Naive thymus-derived CD4-positive, alpha-beta T cell (primary cell): ENCODE results near the gene GTF3C2. TPM values are rescaled to one million over a fixed set of nuclear protein-coding genes. Genes with fewer than 3 reads are reported as not detected.
A peak's percentile ranks its signal among the peaks of the same experiment; 100 is the strongest.
"Not testable (repeated sequence)": the region's sequence is repeated elsewhere in the genome, so short reads cannot be mapped to it uniquely, and the experiment has no call there.

Source experiments
- ATAC-seq: fragments of 150-1000 bp; cut with Tn5 transposase; 2 replicates; pipeline ENCODE4 v1.10.0; 2021; ENCODE audit warnings: mild to moderate bottlenecking, moderate library complexity
- CTCF ChIA-PET: fragments of 350-600 bp; sonication (Branson Sonifier 250); formaldehyde crosslinking; loops from one replicate; lab custom pipeline; 2021; ENCODE audit warnings: antibody characterized with exemption; lab: Charles Lee
- POLR2A ChIA-PET: fragments of 350-600 bp; sonication (Branson Sonifier 250); formaldehyde crosslinking; loops from one replicate; lab custom pipeline; 2021; ENCODE audit warnings: antibody characterized with exemption, inconsistent platforms; lab: Charles Lee
- DNase-seq, 9 donors: peaks; one replicate each; pipeline versions ENCODE4 v3.0.0 to v3.0.0-alpha.2; 2020 to 2022; ENCODE audit warnings: mixed read lengths in 1 of 9
- H3K27ac ChIP-seq: one replicate; pipeline ENCODE4 v1.7.0; 2013; ENCODE audit warnings: mild to moderate bottlenecking, low read depth, low read length, moderate library complexity
- H3K27me3 ChIP-seq, 2 donors: one replicate each; pipeline ENCODE4 v1.7.0; 2013; ENCODE audit warnings: low read length in 2 of 2, mild to moderate bottlenecking in 2 of 2, moderate library complexity in 2 of 2; ENCODE audit not compliant: control insufficient read depth in 2 of 2, insufficient read depth in 2 of 2
- H3K36me3 ChIP-seq, 3 experiments: 1 replicate in 2 of 3; 2 replicates in 1 of 3; pipeline ENCODE4 v1.7.0; 2013; ENCODE audit warnings: low read length in 3 of 3, mild to moderate bottlenecking in 3 of 3, moderate library complexity in 1 of 3; ENCODE audit not compliant: insufficient read depth in 3 of 3, control insufficient read depth in 2 of 3
- H3K4me1 ChIP-seq, 2 donors: one replicate each; pipeline ENCODE4 v1.7.0; 2013; ENCODE audit warnings: low read length in 2 of 2, mild to moderate bottlenecking in 2 of 2, moderate library complexity in 1 of 2; ENCODE audit not compliant: control insufficient read depth in 2 of 2, insufficient read depth in 2 of 2
- H3K4me3 ChIP-seq: 2 replicates; pipeline ENCODE4 v1.7.0; 2013; ENCODE audit warnings: mild to moderate bottlenecking, low read length
- H3K9me3 ChIP-seq, 3 experiments: 1 replicate in 2 of 3; 2 replicates in 1 of 3; pipeline ENCODE4 v1.7.0; 2013; ENCODE audit warnings: low read length in 3 of 3; ENCODE audit not compliant: control insufficient read depth in 2 of 3
- H3K27ac Mint-ChIP-seq, 9 donors: one replicate each; pipeline ENCODE4 v1.8.0; 2020 to 2022; ENCODE audit warnings: mixed read lengths in 9 of 9, mild to moderate bottlenecking in 8 of 9, moderate library complexity in 5 of 9, inconsistent platforms in 2 of 9
- H3K27me3 Mint-ChIP-seq, 5 donors: one replicate each; pipeline ENCODE4 v1.8.0; 2021 to 2022; ENCODE audit warnings: mixed read lengths in 5 of 5, mild to moderate bottlenecking in 1 of 5
- H3K36me3 Mint-ChIP-seq, 5 donors: one replicate each; pipeline ENCODE4 v1.8.0; 2020 to 2022; ENCODE audit warnings: mixed read lengths in 5 of 5, mild to moderate bottlenecking in 3 of 5, inconsistent platforms in 1 of 5
- H3K4me1 Mint-ChIP-seq, 7 donors: one replicate each; pipeline ENCODE4 v1.8.0; 2020 to 2022; ENCODE audit warnings: mixed read lengths in 7 of 7, mild to moderate bottlenecking in 3 of 7, inconsistent platforms in 1 of 7
- H3K4me3 Mint-ChIP-seq, 10 donors: one replicate each; pipeline ENCODE4 v1.8.0; 2020 to 2022; ENCODE audit warnings: mild to moderate bottlenecking in 10 of 10, mixed read lengths in 10 of 10, moderate library complexity in 6 of 10, inconsistent platforms in 2 of 10
- H3K9me3 Mint-ChIP-seq, 11 donors: one replicate each; pipeline ENCODE4 v1.8.0; 2020 to 2022; ENCODE audit warnings: mixed read lengths in 11 of 11, mild to moderate bottlenecking in 4 of 11, inconsistent platforms in 1 of 11, moderate library complexity in 1 of 11
- intact Hi-C, 2 donors: fragments of 100-400 bp; cut with micrococcal nuclease; formaldehyde crosslinking; loops; one replicate each; pipeline ENCODE4 v1.15.1; 2023
- polyA plus RNA-seq, 2 donors: library from polyadenylated mRNA; unstranded; fragments of 300-500 nt; fragmentation: Illumina TruSeq; gene quantifications; one replicate each; pipeline ENCODE4 v1.2.3, GENCODE V29; 2021
- total RNA-seq, 6 experiments: library from RNA in 5 of 6; stranded (reverse) in 5 of 6; gene quantifications; 1 replicate in 5 of 6; 2 replicates in 1 of 6; pipeline ENCODE4 v1.2.3 and lab custom pipeline; 2021 to 2026

GTF3C2 gene
- total and polyA plus RNA-seq, 7 experiments from 2014 or later: 26.6 to 106 (median 77.9) TPM

DNA sequence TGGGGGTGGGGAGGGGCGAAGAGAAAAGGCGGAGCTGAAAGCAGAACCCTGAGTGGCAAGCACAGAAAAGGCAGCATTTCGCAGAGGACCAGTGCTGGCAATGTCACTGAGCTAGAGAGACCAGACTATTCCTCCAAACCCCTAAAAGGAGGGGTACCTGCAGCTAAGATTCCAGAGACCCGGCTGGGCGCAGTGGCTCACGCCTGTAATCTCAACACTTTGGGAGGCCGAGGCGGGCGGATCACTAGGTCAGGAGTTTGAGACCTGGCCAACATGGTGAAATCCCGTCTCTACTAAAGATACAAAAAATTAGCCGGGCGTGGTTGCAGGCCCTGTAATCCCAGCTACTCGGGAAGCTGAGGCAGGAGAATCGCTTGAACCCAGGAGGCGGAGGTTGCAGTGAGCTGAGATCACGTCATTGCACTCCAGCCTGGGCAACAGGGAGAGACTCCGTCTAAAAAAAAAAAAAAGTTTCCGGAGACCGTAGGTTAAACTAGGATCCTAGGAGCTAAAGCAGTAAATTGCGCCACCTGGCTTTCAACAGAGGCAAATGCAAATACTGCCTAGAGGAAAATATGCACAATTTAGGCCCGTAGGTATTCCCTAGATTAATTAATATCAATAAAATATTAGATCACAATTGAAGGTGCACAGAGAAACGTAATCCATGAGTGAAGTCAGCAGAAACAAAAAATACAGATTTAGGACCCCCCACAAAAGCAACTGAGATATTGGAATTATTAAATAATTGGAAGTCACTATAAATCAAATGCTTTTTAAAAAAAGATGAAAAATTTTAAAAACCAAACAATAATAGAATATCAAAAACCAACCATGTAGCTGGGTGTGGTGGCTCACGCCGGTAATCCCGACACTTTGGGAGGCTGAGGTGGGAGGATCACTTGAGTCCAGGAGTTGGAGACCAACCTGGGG, 53.2 kb downstream of the GTF3C2 start:
- POLR2A ChIA-PET: interaction anchor here (0.6 to 1.8 kb wide), 4 partner anchors 19 to 525 kb away, joined by 3 to 11 read pairs (median 4); partner anchors contain the start of gene MPV17
- Mint-ChIP-seq H3K4me3 (peak overlapping the region; percentile 67 to 85 (median 80)), H3K27ac (peak overlapping the region in 7 of 9 donors; percentile 18 to 83 (median 54)), H3K9me3 (no peaks in the 10 kb centered on the region), H3K4me1 (peaks cover 0 to 11% (median 9%) of the 10 kb centered on the region in 7 donors), H3K27me3 (peaks cover 13 to 34% (median 19%) of the 10 kb centered on the region in 5 donors), H3K36me3 (peaks cover 0 to under 1% (median 0%) of the 10 kb centered on the region in 5 donors)
- CTCF ChIA-PET: interaction anchor here (0.6 to 2.3 kb wide), 31 partner anchors 10 to 1181 kb away, joined by 3 to 18 read pairs (median 4); partner anchors contain the start of genes MPV17 and TRIM54
- H3K36me3 ChIP-seq: no peaks in the 10 kb centered on the region
- peak in 8 of 9 donors; percentile 32 to 62 (median 54) for DNase-seq
- intact Hi-C loops: loop anchor here (1.0 to 10.0 kb wide), 9 partner anchors 23 to 459 kb away; partner anchors contain the start of genes DPYSL5 (in 1 of the 2), EIF2B4 (in 1 of the 2), SLC30A3 (in 1 of the 2) and SNX17 (in 1 of the 2)
- peaks cover 0 to 6% of the 10 kb centered on the region in 2 donors for H3K4me1 ChIP-seq
- peak overlapping the region; percentile 42 for H3K27ac ChIP-seq
- peaks cover 0 to 6% of the 10 kb centered on the region in 2 donors for H3K27me3 ChIP-seq
- H3K4me3 ChIP-seq: peak overlapping the region; percentile 43
- no peaks in the 10 kb centered on the region for H3K9me3 ChIP-seq
- ATAC-seq: peak; percentile 76

DNA sequence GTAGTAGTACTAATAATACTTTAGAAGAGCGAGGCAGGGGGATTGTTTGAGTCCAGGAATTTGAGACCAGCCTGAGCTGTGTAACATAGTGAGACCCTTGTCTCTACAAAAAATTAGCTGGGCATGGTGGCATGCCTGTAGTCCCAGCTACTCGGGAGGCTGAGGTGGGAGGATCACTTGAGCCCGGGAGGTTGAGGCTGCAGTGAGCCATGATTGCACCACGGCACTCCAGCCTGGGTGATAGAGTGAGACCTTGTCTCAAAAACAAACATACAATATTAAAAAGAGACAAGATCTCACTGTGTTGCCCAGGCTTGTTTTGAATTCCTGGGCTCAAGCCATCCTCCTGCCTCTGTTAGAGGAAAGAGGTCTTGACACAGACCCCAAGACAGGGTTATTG, 56.0 kb downstream of the GTF3C2 start:
- H3K9me3 ChIP-seq, H3K36me3 ChIP-seq, POLR2A ChIA-PET, H3K27ac Mint-ChIP-seq, ATAC-seq, H3K27me3 ChIP-seq, H3K36me3 Mint-ChIP-seq, DNase-seq, H3K4me3 ChIP-seq, H3K4me1 ChIP-seq, H3K4me1 Mint-ChIP-seq, H3K4me3 Mint-ChIP-seq, H3K9me3 Mint-ChIP-seq, H3K27ac ChIP-seq: not testable (repeated sequence)
- intact Hi-C loops: loop anchor here in 1 of 2 donors (5.0 to 10.0 kb wide), 2 partner anchors 38 to 456 kb away; partner anchors contain the start of genes DPYSL5 and SLC30A3
- CTCF ChIA-PET: interaction anchor here (1.7 kb wide), 1 partner anchor 23 kb away, joined by 6 read pairs; the partner anchor contains the start of gene MPV17
- peaks cover 14 to 26% (median 17%) of the 10 kb centered on the region in 5 donors for H3K27me3 Mint-ChIP-seq

DNA sequence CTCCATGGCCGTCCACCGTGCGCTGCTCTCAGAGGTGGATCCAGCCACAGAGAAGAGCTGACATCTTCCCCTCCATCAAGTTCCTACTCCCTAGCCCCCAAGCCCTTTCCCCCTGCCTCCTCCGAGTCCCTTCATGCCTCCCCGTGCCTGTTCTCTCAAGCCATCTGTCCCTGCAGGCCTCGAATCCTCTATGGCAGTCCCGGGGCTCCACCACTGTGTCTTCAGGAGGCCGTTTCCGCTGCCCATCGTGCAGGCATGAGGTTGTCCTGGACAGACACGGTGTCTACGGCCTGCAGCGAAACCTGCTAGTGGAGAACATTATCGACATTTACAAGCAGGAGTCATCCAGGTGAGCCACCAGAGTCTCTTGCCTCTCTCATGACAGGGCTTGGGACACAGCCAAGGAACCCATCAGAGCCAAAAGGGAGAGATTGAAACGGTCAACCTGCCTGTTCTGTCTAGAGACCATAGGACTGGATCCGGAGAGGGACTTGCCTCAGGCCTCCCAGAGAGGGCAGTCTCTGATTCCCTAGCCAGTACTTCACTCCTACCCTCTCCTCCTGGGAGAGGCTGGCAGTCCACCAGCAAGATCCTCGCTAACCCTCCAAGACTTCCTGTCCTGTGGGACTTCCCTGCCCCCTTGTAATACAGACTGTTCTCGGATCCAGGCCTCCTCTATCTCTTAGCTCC, 58.0 kb downstream of the GTF3C2 start:
- Histone ChIP-seq H3K27ac (no peak overlapping the region), H3K4me1 (no peaks in the 10 kb centered on the region), H3K4me3 (no peak overlapping the region), H3K27me3 (no peaks in the 10 kb centered on the region), H3K9me3 (no peaks in the 10 kb centered on the region), H3K36me3 (no peaks in the 10 kb centered on the region)
- CTCF ChIA-PET: interaction anchor here (0.7 kb wide), 1 partner anchor 281 kb away, joined by 3 read pairs; no protein-coding TSS in a partner anchor
- Mint-ChIP-seq H3K9me3 (no peaks in the 10 kb centered on the region), H3K27me3 (peaks cover 3 to 12% (median 5%) of the 10 kb centered on the region in 5 donors), H3K27ac (no peak overlapping the region), H3K4me3 (no peak overlapping the region), H3K36me3 (no peaks in the 10 kb centered on the region), H3K4me1 (peaks cover 0 to 6% (median 5%) of the 10 kb centered on the region in 7 donors)
- DNase-seq (no peak), ATAC-seq (no peak)
- intact Hi-C loops: no loop called here
- POLR2A ChIA-PET: no interaction called here

DNA sequence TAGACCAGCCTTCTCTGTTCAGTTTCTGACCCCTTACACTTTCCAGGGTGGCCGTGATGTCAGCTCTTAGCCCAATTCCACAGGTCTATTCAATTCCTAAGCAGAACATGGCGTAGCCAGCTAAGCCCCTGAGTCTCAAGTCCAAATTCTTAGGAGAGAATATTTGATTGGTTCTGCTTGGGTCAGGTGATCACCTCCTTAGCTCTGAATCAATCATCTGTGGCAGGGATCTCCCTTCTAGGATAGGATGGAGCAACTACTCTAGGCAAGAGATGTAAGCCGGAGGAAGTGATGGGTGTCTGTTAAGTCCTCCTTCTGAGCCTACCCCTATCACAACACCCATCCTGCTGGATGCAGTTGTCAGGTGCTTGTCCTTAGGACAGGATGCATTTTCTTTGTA, 59.4 kb downstream of the GTF3C2 start:
- H3K27me3 Mint-ChIP-seq: peaks cover 4 to 19% (median 13%) of the 10 kb centered on the region in 5 donors

DNA sequence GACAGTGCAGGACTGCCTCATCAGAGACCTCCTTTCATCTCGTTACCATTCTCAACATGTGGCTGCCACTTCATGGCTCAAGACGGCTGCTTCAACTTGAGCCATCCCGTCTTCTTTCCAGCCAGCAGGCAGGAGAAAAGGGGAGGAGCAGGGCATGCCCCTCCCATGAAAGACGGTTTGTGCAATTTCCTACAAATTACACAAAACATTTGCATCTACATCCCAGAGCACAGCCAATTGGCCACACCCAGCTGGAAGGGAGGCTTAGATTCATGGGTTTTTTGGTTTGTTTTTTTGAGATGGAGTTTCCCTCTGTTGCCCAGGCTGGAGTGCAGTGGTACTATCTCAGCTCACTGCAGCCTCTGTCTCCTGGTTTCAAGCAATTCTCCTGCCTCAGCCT, 60.1 kb downstream of the GTF3C2 start:
- peaks cover 4 to 25% (median 17%) of the 10 kb centered on the region in 5 donors for H3K27me3 Mint-ChIP-seq
- no peaks in the 10 kb centered on the region for H3K27me3 ChIP-seq
- ChIA-PET POLR2A (no interaction called here), CTCF (no interaction called here)
- no peaks in the 10 kb centered on the region for H3K36me3 Mint-ChIP-seq
- no peaks in the 10 kb centered on the region for H3K4me1 ChIP-seq
- no peaks in the 10 kb centered on the region for H3K36me3 ChIP-seq
- ATAC-seq (peak; percentile 49), DNase-seq (no peak)
- H3K4me3 ChIP-seq: no peak overlapping the region
- intact Hi-C loops: no loop called here
- no peaks in the 10 kb centered on the region for H3K9me3 ChIP-seq
- H3K27ac ChIP-seq: no peak overlapping the region
- no peak overlapping the region for H3K27ac Mint-ChIP-seq
- no peaks in the 10 kb centered on the region for H3K9me3 Mint-ChIP-seq
- peaks cover 0 to 2% (median 0%) of the 10 kb centered on the region in 7 donors for H3K4me1 Mint-ChIP-seq
- H3K4me3 Mint-ChIP-seq: no peak overlapping the region

More for the DNA sequence above, 59.4 kb downstream of the GTF3C2 start:
- ATAC-seq (no peak), DNase-seq (no peak)
- Mint-ChIP-seq H3K9me3 (no peaks in the 10 kb centered on the region), H3K36me3 (no peaks in the 10 kb centered on the region), H3K27ac (no peak overlapping the region), H3K4me3 (no peak overlapping the region), H3K4me1 (peaks cover 0 to 2% (median 0%) of the 10 kb centered on the region in 7 donors)
- Histone ChIP-seq H3K27me3 (no peaks in the 10 kb centered on the region), H3K4me3 (no peak overlapping the region), H3K9me3 (no peaks in the 10 kb centered on the region), H3K4me1 (no peaks in the 10 kb centered on the region), H3K27ac (no peak overlapping the region), H3K36me3 (no peaks in the 10 kb centered on the region)
- POLR2A ChIA-PET: no interaction called here
- CTCF ChIA-PET: interaction anchor here (1.2 kb wide), 1 partner anchor 55 kb away, joined by 3 read pairs; no protein-coding TSS in a partner anchor
- intact Hi-C loops: no loop called here

DNA sequence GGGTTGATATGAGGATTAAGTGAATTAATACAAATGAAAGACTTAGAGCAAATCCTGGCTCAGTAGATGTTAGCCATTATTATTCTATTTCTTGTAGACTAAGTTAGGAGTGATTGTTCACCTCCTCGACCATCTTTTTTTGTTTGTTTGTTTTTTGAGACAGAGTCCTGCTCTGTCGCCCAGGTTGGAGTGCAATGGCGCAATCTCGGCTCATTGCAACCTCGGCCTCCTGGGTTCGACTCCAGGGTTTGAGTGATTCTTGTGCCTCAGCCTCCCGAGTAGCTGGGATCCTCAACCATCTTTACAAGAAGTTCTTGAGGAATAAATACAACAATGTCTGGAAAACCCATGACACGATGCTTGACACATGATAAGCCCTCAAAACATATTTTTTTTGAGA, 61.6 kb downstream of the GTF3C2 start:
- Histone ChIP-seq H3K36me3 (no peaks in the 10 kb centered on the region), H3K4me3 (no peak overlapping the region), H3K27ac (no peak overlapping the region), H3K27me3 (no peaks in the 10 kb centered on the region), H3K9me3 (no peaks in the 10 kb centered on the region), H3K4me1 (no peaks in the 10 kb centered on the region)
- intact Hi-C loops: no loop called here
- Mint-ChIP-seq H3K36me3 (no peaks in the 10 kb centered on the region), H3K27me3 (peaks cover 4 to 31% (median 19%) of the 10 kb centered on the region in 5 donors), H3K27ac (no peak overlapping the region), H3K4me3 (no peak overlapping the region), H3K4me1 (peaks cover 0 to 2% (median 0%) of the 10 kb centered on the region in 7 donors), H3K9me3 (no peaks in the 10 kb centered on the region)
- CTCF ChIA-PET: no interaction called here
- DNase-seq (no peak), ATAC-seq (no peak)
- POLR2A ChIA-PET: no interaction called here
